ENCODE results near the gene FAM184A.

FAM184A gene

GRCh38 chr6:118933855-118934460 is 144.5 kb downstream of the FAM184A start:
- H3K4me3 ChIP-seq (ENCODE audit: low read depth, low read length), result peak overlapping the region; percentile 89
- no peak for DNase-seq (ENCODE audit: low read depth)

GRCh38 chr6:118932421-118932820 is 146.0 kb downstream of the FAM184A start:
- no peak for DNase-seq (ENCODE audit: low read depth)
- no peak overlapping the region for H3K4me3 ChIP-seq (ENCODE audit: low read depth, low read length)

- no peak for DNase-seq (ENCODE audit: low read depth)
- no peak overlapping the region for H3K4me3 ChIP-seq (ENCODE audit: low read depth, low read length)
Observed at GRCh38 chr6:118931436-118931835, 147.0 kb downstream of the FAM184A start.

- no peak for DNase-seq (ENCODE audit: low read depth)
- H3K4me3 ChIP-seq (ENCODE audit: low read depth, low read length), result no peak overlapping the region
Observed at GRCh38 chr6:118930680-118931079, 147.8 kb downstream of the FAM184A start.

GRCh38 chr6:118923035-118923434 is 155.4 kb downstream of the FAM184A start:
- no peak overlapping the region for H3K4me3 ChIP-seq (ENCODE audit: low read depth, low read length)
- DNase-seq (ENCODE audit: low read depth), result no peak

GRCh38 chr6:118921084-118921483 is 157.4 kb downstream of the FAM184A start:
- H3K4me3 ChIP-seq (ENCODE audit: low read depth, low read length), result no peak overlapping the region
- no peak for DNase-seq (ENCODE audit: low read depth)

GRCh38 chr6:118918329-118918725 is 160.1 kb downstream of the FAM184A start:
- H3K4me3 ChIP-seq (ENCODE audit: low read depth, low read length), result no peak overlapping the region
- DNase-seq (ENCODE audit: low read depth), result no peak

- no peak for DNase-seq (ENCODE audit: low read depth)
- H3K4me3 ChIP-seq (ENCODE audit: low read depth, low read length), result no peak overlapping the region
Observed at GRCh38 chr6:118917546-118918328, 160.7 kb downstream of the FAM184A start.

GRCh38 chr6:118914598-118914997 is 163.9 kb downstream of the FAM184A start:
- no peak overlapping the region for H3K4me3 ChIP-seq (ENCODE audit: low read depth, low read length)
- DNase-seq (ENCODE audit: low read depth), result no peak

- no peak overlapping the region for H3K4me3 ChIP-seq (ENCODE audit: low read depth, low read length)
Observed at GRCh38 chr6:118913161-118913560, 165.3 kb downstream of the FAM184A start.

GRCh38 chr6:118912646-118913045 is 165.8 kb downstream of the FAM184A start:
- no peak for DNase-seq (ENCODE audit: low read depth)

More at GRCh38 chr6:118913161-118913560, 165.3 kb downstream of the FAM184A start:
- no peak for DNase-seq (ENCODE audit: low read depth)

More at GRCh38 chr6:118912646-118913045, 165.8 kb downstream of the FAM184A start:
- H3K4me3 ChIP-seq (ENCODE audit: low read depth, low read length), result no peak overlapping the region
